ENCODE measurements around the gene ZNF598.

GRCh38 chr16:2004795-2005517, 4.7 kb downstream of the ZNF598 start:
- TF ChIP-seq GABPA (IDR thresholded peaks at IDR 0.05; ENCODE audit: low read depth) (no peak), BHLHE40 (IDR thresholded peaks at IDR 0.05; ENCODE audit: borderline replicate concordance in 1 of 2, low read depth in 2 of 2, low read length in 1 of 2) (no peak), REST (IDR thresholded peaks at IDR 0.05; ENCODE audit: low read depth, low read length) (no peak), CTCF (IDR thresholded peaks at IDR 0.05 in 2 of 3, conservative IDR thresholded peaks at IDR 0.05 in 1 of 3; ENCODE audit: control insufficient read depth in 2 of 3, extremely low read depth in 1 of 3, insufficient read depth in 1 of 3, low read depth in 3 of 3, low read length in 3 of 3) (no peak), NFIC (IDR thresholded peaks at IDR 0.05; ENCODE audit: low read depth, low read length) (no peak), CUX1 (IDR thresholded peaks at IDR 0.05; ENCODE audit: insufficient replicate concordance, low read depth, low read length) (no peak), CREB1 (IDR thresholded peaks at IDR 0.05; ENCODE audit: low read depth) (no peak), ZNF274 (IDR thresholded peaks at IDR 0.05; ENCODE audit: insufficient read depth, insufficient read length) (no peak)
